PC-9 (cell line): ENCODE results near the gene PPM1H. TPM values are rescaled to one million over a fixed set of nuclear protein-coding genes. Genes with fewer than 3 reads are reported as not detected.

Experiments used
- BruUV-seq: library from RNA; stranded (reverse); fragments of 400-500 nt; replicated peaks from 2 replicates; lab custom pipeline; 2021; lab: Mats Ljungman, UMichigan
- CTCF ChIA-PET: fragments of 300-600 bp; sonication (Branson Sonifier 250); formaldehyde crosslinking; loops from one replicate; lab custom pipeline; 2022; ENCODE audit warnings: antibody characterized with exemption; lab: Charles Lee
- POLR2A ChIA-PET: fragments of 300-600 bp; sonication (Branson Sonifier 250); formaldehyde crosslinking; loops from one replicate; lab custom pipeline; 2022; ENCODE audit warnings: antibody characterized with exemption; ENCODE audit not compliant: unreplicated experiment; lab: Charles Lee
- DNase-seq, 2 experiments: peaks; one replicate each; pipeline versions ENCODE4 v3.0.0 to v3.0.0-alpha.2; 2015 to 2022; ENCODE audit warnings: mixed read lengths in 1 of 2
- H2AFZ ChIP-seq: fragments of 200-600 bp; sonication (generic); 2 replicates; pipeline ENCODE4 v1.8.1; 2017; ENCODE audit warnings: antibody characterized with exemption
- H3F3A ChIP-seq: fragments of 200-600 bp; sonication (generic); 2 replicates; pipeline ENCODE4 v1.8.1; 2017; ENCODE audit warnings: antibody characterized with exemption, mild to moderate bottlenecking, low read depth; ENCODE audit not compliant: insufficient read depth
- H3K27ac ChIP-seq: fragments of 200-600 bp; sonication (generic); 2 replicates; pipeline ENCODE4 v1.6.1; 2016; ENCODE audit warnings: mixed run types
- H3K27me3 ChIP-seq: fragments of 200-600 bp; sonication (generic); 2 replicates; pipeline ENCODE4 v1.6.1; 2016; ENCODE audit warnings: low read depth, mixed run types; ENCODE audit not compliant: insufficient read depth
- H3K36me3 ChIP-seq: fragments of 200-600 bp; sonication (generic); 2 replicates; pipeline ENCODE4 v1.6.1; 2016; ENCODE audit warnings: low read depth, mixed run types
- H3K4me1 ChIP-seq: fragments of 200-600 bp; sonication (generic); replicated peaks from 2 replicates; pipeline ENCODE4 v1.6.1; 2016; ENCODE audit warnings: mixed run types; ENCODE audit not compliant: insufficient read depth
- H3K4me2 ChIP-seq: fragments of 200-600 bp; sonication (generic); 2 replicates; pipeline ENCODE4 v1.6.1; 2017; ENCODE audit warnings: mixed run types
- H3K4me3 ChIP-seq: fragments of 200-600 bp; sonication (generic); 2 replicates; pipeline ENCODE4 v1.6.1; 2016; ENCODE audit warnings: mixed run types
- H3K79me2 ChIP-seq: fragments of 200-600 bp; sonication (generic); 2 replicates; pipeline ENCODE4 v1.6.1; 2017; ENCODE audit warnings: low read depth, mixed run types
- H3K9me2 ChIP-seq: fragments of 200-600 bp; sonication (generic); 2 replicates; pipeline ENCODE4 v1.8.1; 2017; ENCODE audit warnings: mild to moderate bottlenecking; ENCODE audit not compliant: insufficient read depth
- H3K9me3 ChIP-seq: fragments of 200-600 bp; sonication (generic); 2 replicates; pipeline ENCODE4 v1.8.1; 2016; ENCODE audit warnings: low read depth; ENCODE audit not compliant: insufficient read depth
- H4K20me1 ChIP-seq: fragments of 200-600 bp; sonication (generic); 2 replicates; pipeline ENCODE4 v1.8.1; 2017; ENCODE audit not compliant: insufficient read depth
- EZH2 ChIP-seq: fragments of 200-600 bp; sonication (generic); IDR thresholded peaks from 2 replicates; pipeline ENCODE4 v1.8.0; 2017; ENCODE audit warnings: antibody characterized with exemption, low read depth
- intact Hi-C: fragments of 100-400 bp; cut with micrococcal nuclease; formaldehyde crosslinking; loops from one replicate; pipeline ENCODE4 v1.10.0; 2022; ENCODE audit not compliant: unreplicated experiment
- total RNA-seq: library from RNA; stranded (reverse); gene quantifications from 2 replicates; pipeline ENCODE4 v1.2.3, GENCODE V29; 2021
- TF ChIP-seq, protein P1 (sequence below): fragments of 200-600 bp; sonication (generic); conservative IDR thresholded peaks from 2 replicates; pipeline ENCODE4 v1.6.1; 2017; ENCODE audit warnings: mixed run types, antibody characterized with exemption, mild to moderate bottlenecking, moderate library complexity

The PPM1H gene
- total RNA-seq, 1 experiment from 2014 or later, result 11.4 TPM

DNA sequence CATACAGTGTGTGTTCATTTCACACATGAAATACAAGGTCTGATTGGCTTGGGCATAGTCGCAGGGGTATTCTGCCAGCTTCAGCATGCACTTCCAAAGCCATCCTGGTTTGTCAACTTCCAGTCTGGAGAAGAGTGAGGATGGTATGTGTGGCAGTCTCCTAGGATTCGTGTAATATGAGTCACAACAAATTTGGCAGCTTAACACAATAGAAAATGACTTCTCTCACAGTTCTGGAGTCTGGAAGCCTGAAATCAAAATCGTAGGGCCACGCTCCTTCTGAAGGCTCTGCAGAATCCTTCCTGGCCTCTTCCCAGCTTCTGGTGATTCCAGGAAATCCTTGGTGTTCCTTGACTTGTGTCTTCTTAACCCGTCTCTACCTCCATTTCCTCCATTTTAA, 167.5 kb downstream of the PPM1H start:
- Histone ChIP-seq H3K9me3 (no peaks in the 10 kb centered on the region), H3K27ac (peak overlapping the region; percentile 38), H3K79me2 (0 out of 2 replicates have a peak, but pooled peaks cover 6% of the 10 kb centered on the region), H2AFZ (peak overlapping the region; percentile 44; the same call in 1 of the 2 replicates), H3K4me1 (peaks cover 45% of the 10 kb centered on the region), H3K27me3 (no peaks in the 10 kb centered on the region), H3K36me3 (no peaks in the 10 kb centered on the region), H3K4me2 (peak overlapping the region; percentile 43), H3K4me3 (no peak overlapping the region), H3F3A (peaks cover 9% of the 10 kb centered on the region), H3K9me2 (no peaks in the 10 kb centered on the region), H4K20me1 (no peaks in the 10 kb centered on the region)
- no TSS peak for BruUV-seq
- TF ChIP-seq EZH2, result no peak
- TF ChIP-seq, protein P1, sequence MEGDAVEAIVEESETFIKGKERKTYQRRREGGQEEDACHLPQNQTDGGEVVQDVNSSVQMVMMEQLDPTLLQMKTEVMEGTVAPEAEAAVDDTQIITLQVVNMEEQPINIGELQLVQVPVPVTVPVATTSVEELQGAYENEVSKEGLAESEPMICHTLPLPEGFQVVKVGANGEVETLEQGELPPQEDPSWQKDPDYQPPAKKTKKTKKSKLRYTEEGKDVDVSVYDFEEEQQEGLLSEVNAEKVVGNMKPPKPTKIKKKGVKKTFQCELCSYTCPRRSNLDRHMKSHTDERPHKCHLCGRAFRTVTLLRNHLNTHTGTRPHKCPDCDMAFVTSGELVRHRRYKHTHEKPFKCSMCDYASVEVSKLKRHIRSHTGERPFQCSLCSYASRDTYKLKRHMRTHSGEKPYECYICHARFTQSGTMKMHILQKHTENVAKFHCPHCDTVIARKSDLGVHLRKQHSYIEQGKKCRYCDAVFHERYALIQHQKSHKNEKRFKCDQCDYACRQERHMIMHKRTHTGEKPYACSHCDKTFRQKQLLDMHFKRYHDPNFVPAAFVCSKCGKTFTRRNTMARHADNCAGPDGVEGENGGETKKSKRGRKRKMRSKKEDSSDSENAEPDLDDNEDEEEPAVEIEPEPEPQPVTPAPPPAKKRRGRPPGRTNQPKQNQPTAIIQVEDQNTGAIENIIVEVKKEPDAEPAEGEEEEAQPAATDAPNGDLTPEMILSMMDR, result no peak
- intact Hi-C loops, result no loop called here
- DNase-seq, result peak; percentile 20 to 58
- POLR2A ChIA-PET, result interaction anchor here (0.6 kb wide), 1 partner anchor 17 kb away, joined by 10 read pairs; no protein-coding TSS in a partner anchor
- CTCF ChIA-PET, result no interaction called here

DNA sequence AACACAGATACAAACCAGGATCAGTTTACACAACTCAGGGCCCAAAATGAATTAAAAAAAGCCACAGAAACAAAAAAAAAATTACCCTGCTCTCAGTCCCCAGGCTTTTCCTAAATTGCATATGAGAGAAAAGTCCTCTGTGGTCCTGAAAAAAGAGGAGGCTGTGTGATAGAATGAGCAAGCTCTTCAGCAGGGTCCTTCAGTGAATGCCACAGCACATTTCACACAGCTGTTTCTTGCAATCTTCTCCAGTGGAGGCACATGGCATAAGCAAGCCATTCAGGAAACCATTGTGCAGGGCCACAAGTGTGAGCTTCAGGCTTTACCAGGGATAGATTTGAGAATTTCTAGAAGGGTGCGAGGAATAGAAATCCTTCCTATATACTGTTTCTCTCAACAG, 168.5 kb downstream of the PPM1H start:
- intact Hi-C loops, result no loop called here
- ChIA-PET POLR2A (no interaction called here), CTCF (interaction anchor here (0.6 kb wide), 1 partner anchor 331 kb away, joined by 3 read pairs; no protein-coding TSS in a partner anchor)
- H2AFZ ChIP-seq, result no peak overlapping the region
- no peak overlapping the region for H3K4me2 ChIP-seq
- TF ChIP-seq, protein P1, result no peak
- TF ChIP-seq EZH2, result no peak
- H4K20me1 ChIP-seq, result no peaks in the 10 kb centered on the region
- no peaks in the 10 kb centered on the region for H3K36me3 ChIP-seq
- H3K4me1 ChIP-seq, result peaks cover 45% of the 10 kb centered on the region
- H3K4me3 ChIP-seq, result no peak overlapping the region
- no peaks in the 10 kb centered on the region for H3K9me2 ChIP-seq
- BruUV-seq, result no TSS peak
- no peak overlapping the region for H3K27ac ChIP-seq
- H3F3A ChIP-seq, result peaks cover 9% of the 10 kb centered on the region
- no peaks in the 10 kb centered on the region for H3K27me3 ChIP-seq
- DNase-seq, result no peak
- H3K79me2 ChIP-seq, result 0 out of 2 replicates have a peak, but pooled peaks cover 6% of the 10 kb centered on the region
- no peaks in the 10 kb centered on the region for H3K9me3 ChIP-seq

DNA sequence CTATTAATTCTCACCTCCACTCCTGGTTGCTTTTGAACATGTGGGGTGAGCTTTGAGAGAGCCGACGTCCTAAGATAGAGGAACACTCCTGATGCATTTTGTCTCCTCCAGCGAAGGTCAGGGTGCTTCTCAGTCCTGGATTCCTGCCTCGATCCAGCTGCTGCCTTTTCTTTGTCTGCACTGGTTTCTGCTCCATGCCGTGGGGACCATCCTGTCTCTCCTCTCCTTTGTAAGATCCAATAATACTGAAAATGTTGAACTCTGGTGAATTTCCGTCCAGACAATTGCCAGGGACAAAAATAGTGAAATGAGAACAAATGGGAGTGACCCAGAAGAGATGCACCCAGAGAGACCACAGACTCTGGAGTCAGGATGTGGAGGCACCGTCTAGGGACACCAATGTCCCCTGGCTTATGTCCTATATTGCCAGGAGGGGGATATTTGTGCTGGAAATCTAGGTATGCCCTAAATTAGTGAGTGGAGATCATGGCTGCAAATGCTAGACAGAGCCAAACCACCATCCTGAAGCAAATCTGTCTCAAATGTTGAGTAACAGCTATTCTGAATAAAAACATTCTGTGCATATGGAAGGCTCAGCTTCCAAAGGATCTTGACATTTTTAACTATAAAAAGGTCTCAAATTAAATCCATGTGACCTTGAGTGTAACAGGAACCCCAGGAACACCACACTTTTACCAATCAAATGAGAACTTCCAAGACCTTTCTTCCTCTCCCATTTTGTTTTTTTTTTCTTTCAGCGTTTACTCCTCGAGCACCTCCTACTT, 170.9 kb downstream of the PPM1H start:
- Histone ChIP-seq H3K36me3 (no peaks in the 10 kb centered on the region), H4K20me1 (no peaks in the 10 kb centered on the region), H3K9me3 (no peaks in the 10 kb centered on the region), H3K27me3 (no peaks in the 10 kb centered on the region), H3K9me2 (no peaks in the 10 kb centered on the region), H3K4me1 (peaks cover 34% of the 10 kb centered on the region), H3K4me3 (no peak overlapping the region), H3K79me2 (no peaks in the 10 kb centered on the region), H2AFZ (no peak overlapping the region), H3F3A (peaks cover 9% of the 10 kb centered on the region), H3K27ac (no peak overlapping the region), H3K4me2 (no peak overlapping the region)
- intact Hi-C loops, result no loop called here
- no peak for DNase-seq
- CTCF ChIA-PET, result no interaction called here
- TF ChIP-seq, protein P1, result no peak
- TF ChIP-seq EZH2, result no peak
- no TSS peak for BruUV-seq
- POLR2A ChIA-PET, result interaction anchor here (0.6 kb wide), 2 partner anchors 11 to 32 kb away, joined by 3 to 5 read pairs; no protein-coding TSS in a partner anchor
